HG03025 (cell line): Measurements from ENCODE around the gene IVD.
"Not testable (repeated sequence)": the region's sequence is repeated elsewhere in the genome, so short reads cannot be mapped to it uniquely, and the experiment has no call there.

Experiments
- ATAC-seq: cut with Tn5 transposase; IDR thresholded peaks from one replicate; pipeline ENCODE4 v1.9.1; 2021; ENCODE audit warnings: mild to moderate bottlenecking, moderate library complexity; ENCODE audit not compliant: unreplicated experiment, low FRiP score

IVD gene

DNA sequence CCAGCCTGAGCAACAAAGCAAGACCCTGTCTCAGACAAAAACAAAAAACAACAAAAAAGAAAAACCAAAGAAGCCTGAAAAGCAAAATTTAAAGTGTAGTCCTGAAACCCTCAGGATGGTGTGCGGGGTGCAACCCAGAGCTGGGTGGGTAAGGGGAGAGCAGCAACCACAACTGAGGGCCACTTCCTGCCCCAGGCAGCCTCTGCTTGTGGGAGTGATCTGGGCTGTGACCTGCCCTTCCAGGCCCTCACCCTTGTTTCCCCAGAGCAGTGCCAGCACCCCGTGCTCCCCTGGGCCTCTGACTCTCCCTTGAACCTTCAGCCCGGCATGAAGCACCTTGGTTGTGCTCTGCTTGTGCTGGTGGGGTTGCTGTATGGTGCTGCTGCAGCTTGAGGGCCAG is 48.3 kb downstream of the IVD start:
- ATAC-seq: not testable (repeated sequence)

DNA sequence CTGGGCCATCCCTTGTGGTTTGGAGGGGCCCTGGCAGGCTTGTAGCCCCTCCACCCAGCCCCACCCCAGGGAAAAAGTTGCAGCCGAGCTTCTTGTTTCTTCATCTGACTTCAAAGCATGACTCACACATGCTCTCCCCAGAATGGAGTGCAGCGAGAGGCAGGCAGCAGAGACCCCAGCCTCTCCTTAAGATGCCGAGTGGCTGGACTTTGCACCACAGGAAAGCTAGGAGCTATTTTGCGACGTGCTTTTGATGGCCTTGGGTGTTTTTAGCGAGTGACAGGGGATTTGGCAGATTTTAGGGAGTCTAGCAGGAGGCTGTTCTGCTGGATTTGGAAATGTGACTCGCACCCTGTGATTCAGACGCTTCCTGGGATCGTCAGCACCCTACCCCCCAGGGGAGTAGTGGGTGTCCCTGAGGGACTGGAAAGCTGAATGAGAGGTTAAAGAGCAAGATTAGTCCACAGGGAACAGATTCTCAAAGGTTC is 49.4 kb downstream of the IVD start:
- no peak for ATAC-seq

DNA sequence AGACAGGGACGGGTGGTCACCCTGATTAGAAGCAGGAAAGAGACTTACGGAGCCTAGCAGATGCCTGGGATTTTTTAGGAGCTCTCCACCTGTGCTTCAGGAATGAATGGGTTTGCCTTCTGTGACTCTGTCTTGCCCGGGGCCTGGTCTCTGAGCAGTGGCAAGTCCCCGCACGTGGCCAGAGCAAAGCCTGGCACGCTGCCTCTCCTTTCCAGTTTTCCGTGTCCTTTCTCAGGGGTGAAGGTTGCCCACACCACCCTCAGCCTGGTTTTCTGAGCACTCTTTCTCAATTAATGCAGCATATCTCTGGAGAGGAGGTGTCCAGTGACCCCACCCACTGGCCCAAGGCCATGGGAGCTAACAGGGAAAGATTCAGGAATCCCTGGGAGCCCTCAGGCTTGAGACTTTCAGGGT is 50.7 kb downstream of the IVD start:
- no peak for ATAC-seq

DNA sequence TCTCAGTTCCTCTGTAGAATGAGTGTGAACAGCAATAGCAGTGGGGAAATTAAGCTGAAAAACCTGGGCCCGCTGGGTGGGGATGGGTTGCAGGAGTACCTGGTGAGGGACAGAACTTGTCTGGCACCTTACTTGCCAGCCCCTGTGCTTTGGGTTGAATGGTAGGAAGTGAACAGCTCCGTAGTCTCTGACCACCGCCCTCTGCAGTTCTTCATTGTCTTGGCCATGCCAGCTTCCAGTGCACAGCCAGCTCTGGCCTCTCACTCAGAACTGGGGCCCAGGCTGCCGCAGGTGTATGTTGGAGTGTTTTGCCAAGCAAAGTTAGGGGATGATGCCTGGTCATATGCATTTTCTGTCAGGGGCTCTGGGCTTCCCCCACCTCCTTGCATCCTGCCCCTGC is 51.1 kb downstream of the IVD start:
- no peak for ATAC-seq

DNA sequence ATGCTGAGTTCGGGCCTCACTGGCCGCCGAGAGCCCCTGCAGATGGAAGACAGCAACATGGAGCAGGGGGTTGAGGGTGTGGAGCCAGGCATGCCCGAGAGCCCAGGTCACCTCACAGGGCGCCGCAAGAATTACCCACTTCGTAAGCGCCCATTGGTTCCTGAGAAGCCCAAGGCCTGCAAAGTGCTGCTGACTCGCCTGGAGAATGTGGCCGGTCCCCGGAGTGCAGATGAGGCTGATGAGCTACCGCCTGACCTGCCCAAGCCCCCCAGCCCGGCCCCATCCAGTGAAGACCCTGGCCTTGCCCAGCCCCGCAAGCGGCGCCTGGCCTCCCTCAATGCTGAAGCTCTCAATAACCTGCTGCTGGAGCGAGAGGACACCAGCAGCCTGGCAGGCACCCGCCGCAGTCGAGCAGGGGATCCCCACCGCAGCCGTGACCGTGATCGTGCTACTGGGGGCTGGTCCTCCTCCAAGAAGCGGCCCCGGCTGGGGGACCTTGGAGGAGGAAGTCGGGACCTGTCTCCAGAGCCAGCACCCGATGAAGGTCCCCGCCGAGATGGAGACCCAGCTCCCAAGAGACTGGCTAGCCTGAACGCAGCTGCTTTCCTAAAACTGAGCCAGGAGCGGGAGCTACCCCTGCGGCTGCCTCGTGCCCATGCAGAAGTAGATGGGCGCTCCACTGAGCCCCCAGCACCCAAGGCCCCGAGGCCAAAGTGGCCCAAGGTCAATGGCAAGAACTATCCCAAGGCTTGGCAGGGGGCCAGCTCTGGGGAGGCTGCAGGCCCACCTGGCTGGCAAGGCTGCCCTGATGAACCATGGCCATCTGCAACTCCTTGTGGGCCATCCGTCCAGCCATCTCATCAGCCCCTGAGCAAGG is 53.1 kb downstream of the IVD start:
- no peak for ATAC-seq

DNA sequence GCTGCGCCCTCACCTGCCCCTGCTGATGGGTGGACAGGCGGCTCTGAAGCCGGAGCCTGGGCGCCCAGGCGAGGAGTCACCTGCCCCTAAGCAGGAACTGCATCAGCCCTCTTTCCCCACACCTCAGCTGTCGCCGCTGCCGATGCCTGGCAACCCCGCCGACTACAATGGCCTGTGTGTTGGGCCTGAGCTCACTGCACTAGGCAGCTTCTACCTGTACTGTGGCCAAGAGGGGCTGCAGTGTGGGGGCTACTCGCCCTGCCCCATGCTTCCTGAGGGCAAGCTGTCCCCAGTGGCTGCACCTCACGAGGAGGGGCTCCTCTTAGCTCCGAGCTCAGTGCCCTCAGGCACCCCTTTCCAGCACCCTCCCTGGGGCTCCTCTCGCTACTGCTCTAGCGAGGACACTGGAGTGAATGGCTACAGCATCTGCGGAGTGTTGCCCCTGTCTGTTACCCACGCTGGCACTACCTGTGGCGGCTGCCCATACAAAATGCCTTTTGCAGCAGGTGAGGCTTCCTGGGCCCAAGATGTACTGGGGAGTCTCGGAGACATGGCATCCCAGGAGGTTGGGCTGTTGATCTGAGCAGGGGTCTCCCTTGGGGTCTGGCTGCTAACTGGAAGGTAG is 53.9 kb downstream of the IVD start:
- no peak for ATAC-seq

DNA sequence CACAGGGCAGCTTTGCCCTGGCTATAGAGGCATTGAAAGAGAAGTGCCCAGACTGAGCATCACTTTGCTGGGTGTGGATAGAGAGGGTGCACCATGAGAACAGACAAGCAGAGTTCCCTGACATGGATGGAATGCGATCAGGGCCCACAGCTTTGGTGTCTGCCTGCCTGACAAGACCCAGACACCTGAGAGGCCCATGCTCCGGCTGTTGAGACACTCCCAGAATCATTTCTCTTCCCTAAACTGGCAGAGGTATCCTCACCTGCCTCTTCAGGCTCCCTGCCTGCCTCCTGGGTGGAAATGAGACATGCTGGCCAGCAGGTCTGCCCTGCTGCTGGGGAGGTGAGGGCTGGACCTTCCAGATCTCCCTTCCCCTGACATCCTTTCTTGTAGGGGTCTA is 54.8 kb downstream of the IVD start:
- no peak for ATAC-seq

DNA sequence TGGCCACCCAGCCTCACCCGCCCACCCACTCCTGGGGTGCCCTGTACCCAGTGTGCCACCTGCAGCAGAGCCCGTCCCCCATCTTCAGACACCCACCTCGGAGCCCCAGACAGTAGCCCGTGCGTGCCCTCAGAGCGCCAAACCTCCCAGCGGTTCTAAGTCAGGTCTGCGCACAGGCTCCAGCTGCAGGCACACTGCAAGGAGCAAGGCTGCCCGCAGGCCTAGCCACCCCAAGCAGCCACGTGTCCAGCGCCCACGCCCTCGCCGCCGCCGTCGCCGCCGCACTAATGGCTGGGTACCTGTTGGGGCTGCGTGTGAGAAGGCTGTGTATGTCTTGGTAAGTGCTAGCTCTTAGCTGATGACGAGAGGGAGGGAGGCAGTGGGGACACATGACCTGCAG is 56.4 kb downstream of the IVD start:
- ATAC-seq: no peak

DNA sequence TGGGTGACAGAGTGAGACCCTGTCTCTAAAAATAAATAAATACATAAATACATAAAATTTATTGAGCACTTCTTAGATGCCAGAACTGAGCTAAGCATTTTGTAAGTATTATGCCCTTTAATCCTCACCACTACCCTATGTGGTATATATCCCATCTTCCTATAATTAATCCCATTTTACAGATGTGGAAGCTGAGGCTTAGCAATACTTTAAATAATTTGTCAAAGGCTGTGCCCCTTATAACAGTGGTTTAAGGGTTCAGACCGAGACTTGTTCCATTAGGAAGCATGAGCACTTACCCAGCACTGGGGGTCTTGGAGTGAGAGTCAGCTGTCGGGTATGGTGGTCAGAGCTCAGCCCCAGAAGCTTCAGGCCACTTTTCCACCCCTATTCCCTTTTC is 57.7 kb downstream of the IVD start:
- ATAC-seq: no peak

DNA sequence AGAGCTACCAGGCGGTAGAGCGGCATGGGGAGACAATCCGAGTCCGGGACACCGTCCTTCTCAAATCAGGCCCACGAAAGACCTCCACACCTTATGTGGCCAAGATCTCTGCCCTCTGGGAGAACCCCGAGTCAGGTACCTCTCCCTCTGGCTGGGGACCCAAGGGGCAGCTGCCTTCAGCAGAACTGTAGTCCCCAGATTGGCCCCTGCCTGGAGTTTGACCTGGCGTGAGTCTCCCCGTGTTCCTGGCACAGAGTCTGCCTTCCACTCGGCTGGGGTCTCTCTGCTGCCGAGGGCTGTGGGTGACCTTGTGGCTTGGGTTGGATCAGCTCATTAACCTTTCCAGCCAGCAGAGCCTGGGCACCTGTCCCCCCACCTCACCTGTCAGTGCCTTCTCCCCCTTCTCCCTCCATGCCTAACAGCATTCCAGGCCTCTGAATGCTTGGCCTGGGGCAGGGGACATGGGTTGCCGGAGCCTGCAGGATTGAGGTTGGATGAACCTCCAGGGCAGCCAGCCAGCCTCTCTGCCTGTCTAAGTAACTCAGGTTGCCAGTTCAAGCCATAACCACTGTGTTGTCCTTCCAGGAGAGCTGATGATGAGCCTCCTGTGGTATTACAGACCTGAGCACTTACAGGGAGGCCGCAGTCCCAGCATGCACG is 58.4 kb downstream of the IVD start:
- no peak for ATAC-seq

DNA sequence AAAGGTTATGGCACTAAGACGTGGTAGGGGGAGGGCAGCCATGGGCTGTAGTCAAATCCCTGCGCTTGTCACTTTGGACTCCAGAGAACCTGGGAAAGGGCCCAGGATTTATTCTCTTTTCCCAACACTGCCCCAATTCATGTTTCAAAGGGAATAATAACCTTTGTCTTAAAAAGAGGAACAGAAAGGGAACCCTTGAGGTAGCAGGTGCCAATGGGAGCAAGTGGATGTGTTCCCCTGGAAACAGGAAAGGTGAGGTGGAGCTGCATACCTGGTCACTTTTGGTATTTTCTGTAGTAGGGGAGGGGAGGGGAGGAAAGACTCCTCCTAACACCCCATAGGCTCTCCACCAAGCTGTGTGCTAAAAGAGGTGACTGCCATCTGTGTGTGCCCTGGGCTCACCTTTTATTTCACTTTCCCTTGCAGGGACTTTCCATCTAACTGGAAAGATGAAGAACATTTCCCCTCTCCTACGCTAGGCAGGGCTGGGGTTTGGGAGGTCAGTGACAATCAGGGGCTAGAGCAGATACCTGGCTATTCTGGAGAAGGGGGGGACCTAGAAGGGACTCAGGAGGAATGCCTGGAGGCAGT is 59.1 kb downstream of the IVD start:
- no peak for ATAC-seq

DNA sequence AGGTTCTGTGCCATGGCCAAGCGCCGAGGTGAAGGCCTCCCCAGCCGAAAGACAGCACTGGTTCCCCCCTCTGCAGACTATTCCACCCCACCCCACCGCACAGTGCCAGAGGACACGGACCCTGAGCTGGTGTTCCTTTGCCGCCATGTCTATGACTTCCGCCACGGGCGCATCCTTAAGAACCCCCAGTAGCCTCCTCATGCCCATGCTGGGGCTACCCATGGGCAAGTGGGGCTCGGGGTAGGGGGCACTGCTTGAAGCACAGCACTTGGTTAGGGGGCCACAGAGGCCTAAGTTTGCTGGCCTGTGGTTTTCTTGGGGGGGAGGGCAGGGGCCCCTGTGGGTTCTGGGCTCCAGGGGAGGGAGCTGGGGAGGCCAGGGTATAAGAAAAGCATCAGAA is 60.3 kb downstream of the IVD start:
- no peak for ATAC-seq

DNA sequence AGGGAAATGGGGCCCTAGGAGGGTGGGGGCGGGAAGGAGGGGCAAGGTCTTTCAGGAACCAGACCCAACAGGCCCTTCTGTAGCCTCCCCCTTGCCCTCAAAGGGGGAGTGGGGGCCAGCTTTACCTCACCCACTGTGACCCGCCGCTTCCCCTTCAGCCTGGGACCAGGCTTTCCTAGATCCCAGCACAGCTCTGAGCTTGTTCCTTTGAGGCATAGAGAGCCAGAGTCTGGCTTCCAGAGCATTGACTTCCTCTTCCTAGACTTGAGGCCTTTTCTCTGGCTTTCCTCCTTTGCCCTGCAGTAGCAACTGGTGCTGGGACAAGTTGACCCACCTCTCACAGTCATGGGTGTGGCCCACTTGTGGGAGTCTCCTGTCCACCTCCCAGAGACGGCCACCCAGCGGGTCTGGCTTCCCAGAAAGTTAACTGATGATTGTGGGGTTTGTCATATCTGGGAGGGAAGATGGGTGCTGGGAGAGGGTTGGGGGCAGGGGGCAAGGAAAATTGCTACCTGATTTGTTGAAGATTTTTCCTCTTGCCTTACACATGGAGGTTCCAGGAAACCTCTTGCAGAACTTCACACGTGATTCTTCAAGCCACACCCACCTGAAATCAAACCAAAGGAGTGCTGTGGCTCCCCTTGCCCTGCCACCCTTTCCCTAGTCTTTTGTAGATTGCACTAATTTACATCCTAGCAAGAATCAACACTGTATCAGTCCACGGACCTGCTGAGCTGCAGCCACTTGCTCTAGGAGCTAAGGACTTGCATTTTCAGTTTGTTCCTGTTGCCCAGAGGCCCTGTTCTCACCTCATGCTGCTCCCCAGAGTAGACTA is 61.0 kb downstream of the IVD start:
- no peak for ATAC-seq

DNA sequence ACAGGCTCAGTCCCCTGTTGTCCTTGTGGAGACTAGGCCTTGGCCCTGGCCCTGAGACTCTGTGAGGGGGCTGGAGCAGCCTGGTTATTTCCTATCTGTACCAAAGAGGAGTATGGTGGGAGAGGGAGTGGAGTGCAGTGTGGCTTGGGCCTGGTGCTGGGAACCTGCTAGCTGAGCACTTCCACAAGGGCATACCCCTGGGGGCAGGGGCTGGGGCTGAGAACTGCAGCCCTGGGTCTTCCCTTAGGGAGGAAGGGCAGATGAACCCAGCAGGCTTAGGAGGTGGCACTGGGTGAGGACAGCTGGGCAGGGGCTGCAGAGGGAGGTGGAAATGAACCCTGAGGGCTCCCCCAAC is 61.6 kb downstream of the IVD start:
- ATAC-seq: no peak

DNA sequence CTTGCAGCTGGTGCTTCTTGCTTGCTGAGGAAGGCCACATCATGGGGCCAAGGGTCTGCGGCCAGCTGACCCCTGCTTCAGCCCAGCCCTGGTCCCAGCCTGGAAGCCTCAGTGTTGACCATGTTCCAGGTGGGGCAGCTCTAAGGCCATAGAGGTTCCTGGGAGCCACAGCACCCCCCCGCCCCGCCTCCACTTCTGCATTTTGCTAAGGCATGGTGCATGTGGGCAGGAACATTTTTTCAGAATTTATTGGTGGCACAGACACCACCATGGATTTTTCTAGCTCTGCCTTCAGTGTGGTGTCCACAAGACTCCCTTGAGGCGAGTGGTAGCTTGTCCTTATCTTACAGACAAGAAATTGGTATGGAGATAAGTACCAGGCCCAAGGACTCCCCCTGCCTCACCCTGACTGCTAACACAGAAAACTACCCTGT is 63.3 kb downstream of the IVD start:
- ATAC-seq: no peak

DNA sequence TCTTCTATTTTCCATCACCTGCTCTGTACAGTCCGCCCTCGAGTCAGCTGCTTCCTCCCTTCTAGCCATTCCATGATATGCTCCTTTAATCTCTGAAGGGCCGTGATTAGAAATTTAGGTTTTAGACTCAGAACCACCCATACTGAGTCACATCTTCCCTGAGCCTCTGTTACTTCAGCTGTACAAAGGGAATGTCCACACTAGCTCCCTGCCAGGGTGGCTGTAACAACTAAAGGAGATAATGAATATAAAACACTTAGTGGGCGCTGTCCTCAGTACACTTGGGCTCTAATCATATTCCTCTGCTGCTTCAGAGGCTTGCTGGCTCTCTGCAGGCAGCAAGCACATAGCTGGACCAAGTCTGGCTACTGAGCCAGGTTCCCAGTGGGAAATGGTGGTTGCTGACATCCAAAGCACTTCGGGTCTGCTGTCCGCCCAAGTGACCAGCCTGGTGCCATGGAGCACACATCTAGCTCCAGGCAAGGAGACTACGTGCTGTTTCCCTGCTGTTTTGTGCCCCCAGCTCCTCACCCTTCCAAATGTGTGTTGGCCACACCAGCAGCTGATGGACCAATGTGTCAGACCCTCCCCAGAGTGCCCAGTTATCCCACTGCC is 64.3 kb downstream of the IVD start:
- no peak for ATAC-seq

DNA sequence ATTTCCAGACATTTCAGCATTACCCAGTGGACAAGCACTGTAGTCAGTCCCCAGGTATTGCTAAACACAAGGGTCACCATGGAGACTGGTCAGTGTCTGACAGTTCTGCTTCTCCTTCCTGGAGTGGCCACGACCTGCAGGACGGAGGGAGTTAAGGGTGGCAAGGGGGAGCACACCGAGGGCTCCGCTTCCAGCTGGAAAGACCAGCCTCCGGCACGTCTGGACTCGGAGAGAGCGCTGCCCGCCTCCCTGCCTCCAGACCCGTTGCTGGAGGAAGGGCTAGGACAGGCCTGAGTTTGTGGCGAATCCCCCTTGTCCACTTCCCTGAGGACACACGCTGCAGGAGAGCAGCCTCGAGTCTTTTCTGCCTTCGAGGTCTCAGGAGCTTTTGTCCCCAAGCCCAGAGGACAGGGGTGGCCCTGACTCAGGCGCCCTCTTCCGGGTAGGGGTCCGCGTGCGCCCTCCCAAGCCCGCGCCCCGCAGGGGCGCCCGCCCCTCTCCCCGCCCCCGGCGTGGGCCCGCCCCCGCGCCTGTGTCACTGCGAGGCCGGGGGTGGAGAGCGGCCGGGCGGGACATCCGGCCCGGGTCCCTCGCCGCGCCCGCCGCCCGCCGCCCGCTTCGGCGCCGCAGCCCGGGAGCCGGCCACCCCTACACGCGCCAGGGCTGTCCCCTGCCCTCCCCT is 65.0 kb downstream of the IVD start, which contains the start of gene CHST14:
Gene CHST14 (plus strand): TSS at position 562 of the 682 bp plus-strand sequence. CDS start 230 bp downstream, outside the sequence.
- ATAC-seq: no peak
